ENCODE measurements around the gene FURIN. TPM values are rescaled to one million over a fixed set of nuclear protein-coding genes. Genes with fewer than 3 reads are reported as not detected.
"Not testable (repeated sequence)": the region's sequence is repeated elsewhere in the genome, so short reads cannot be mapped to it uniquely, and the experiment has no call there.

Gene FURIN
- total RNA-seq, 1 experiment from 2014 or later, result 62.0 TPM

- no TSS peak for BruUV-seq (replicated peaks)
- TF ChIP-seq TCF7L2 (IDR thresholded peaks at IDR 0.05; ENCODE audit: low read depth, low read length), result no peak
- no peak for TF ChIP-seq POLR2AphosphoS5 (IDR thresholded peaks at IDR 0.05; ENCODE audit: low read depth, low read length)
- TF ChIP-seq SIN3A (IDR thresholded peaks at IDR 0.05; ENCODE audit: borderline replicate concordance, insufficient read depth, low read depth, low read length), result no peak
- TF ChIP-seq, protein P1, sequence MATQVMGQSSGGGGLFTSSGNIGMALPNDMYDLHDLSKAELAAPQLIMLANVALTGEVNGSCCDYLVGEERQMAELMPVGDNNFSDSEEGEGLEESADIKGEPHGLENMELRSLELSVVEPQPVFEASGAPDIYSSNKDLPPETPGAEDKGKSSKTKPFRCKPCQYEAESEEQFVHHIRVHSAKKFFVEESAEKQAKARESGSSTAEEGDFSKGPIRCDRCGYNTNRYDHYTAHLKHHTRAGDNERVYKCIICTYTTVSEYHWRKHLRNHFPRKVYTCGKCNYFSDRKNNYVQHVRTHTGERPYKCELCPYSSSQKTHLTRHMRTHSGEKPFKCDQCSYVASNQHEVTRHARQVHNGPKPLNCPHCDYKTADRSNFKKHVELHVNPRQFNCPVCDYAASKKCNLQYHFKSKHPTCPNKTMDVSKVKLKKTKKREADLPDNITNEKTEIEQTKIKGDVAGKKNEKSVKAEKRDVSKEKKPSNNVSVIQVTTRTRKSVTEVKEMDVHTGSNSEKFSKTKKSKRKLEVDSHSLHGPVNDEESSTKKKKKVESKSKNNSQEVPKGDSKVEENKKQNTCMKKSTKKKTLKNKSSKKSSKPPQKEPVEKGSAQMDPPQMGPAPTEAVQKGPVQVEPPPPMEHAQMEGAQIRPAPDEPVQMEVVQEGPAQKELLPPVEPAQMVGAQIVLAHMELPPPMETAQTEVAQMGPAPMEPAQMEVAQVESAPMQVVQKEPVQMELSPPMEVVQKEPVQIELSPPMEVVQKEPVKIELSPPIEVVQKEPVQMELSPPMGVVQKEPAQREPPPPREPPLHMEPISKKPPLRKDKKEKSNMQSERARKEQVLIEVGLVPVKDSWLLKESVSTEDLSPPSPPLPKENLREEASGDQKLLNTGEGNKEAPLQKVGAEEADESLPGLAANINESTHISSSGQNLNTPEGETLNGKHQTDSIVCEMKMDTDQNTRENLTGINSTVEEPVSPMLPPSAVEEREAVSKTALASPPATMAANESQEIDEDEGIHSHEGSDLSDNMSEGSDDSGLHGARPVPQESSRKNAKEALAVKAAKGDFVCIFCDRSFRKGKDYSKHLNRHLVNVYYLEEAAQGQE (IDR thresholded peaks at IDR 0.05; ENCODE audit: insufficient read depth in 1 of 2, low read depth in 2 of 2, low read length in 1 of 2), result no peak
- TF ChIP-seq CTCF (IDR thresholded peaks at IDR 0.05), result no peak
- H3K4me3 ChIP-seq (ENCODE audit: low read depth in 2 of 2, low read length in 2 of 2), result no peak overlapping the region
- H3K4me1 ChIP-seq (ENCODE audit: control insufficient read depth, insufficient read depth, low read length), result no peaks in the 10 kb centered on the region
- in situ Hi-C loops (cut with HindIII; ENCODE audit: low pct_unique_long_range_greater_than_20kb, low sequenced_read_pairs), result no loop called here
- H3K27me3 ChIP-seq (ENCODE audit: control insufficient read depth, insufficient read depth, low read length), result no peaks in the 10 kb centered on the region
- intact Hi-C loops (cut with micrococcal nuclease; ENCODE audit: unreplicated experiment), result no loop called here
- H3K36me3 ChIP-seq (ENCODE audit: control insufficient read depth, insufficient read depth, low read length), result peaks cover 2% of the 10 kb centered on the region; the same call in 1 of the 2 replicates
- ChIA-PET CTCF (interaction anchor here (0.6 kb wide), 1 partner anchor 117 kb away, joined by 4 read pairs; no protein-coding TSS in a partner anchor), POLR2A (no interaction called here)
- no peaks in the 10 kb centered on the region for H3K9me3 ChIP-seq (ENCODE audit: control insufficient read depth, insufficient read depth, low read depth, low read length)
- no peak for ATAC-seq
- no peak for DNase-seq (ENCODE audit: low read depth, low spot score)
- H3K27ac ChIP-seq (ENCODE audit: low read length), result no peak overlapping the region
Observed at GRCh38 chr15:90921887-90922286, 53.5 kb downstream of the FURIN start.

DNA sequence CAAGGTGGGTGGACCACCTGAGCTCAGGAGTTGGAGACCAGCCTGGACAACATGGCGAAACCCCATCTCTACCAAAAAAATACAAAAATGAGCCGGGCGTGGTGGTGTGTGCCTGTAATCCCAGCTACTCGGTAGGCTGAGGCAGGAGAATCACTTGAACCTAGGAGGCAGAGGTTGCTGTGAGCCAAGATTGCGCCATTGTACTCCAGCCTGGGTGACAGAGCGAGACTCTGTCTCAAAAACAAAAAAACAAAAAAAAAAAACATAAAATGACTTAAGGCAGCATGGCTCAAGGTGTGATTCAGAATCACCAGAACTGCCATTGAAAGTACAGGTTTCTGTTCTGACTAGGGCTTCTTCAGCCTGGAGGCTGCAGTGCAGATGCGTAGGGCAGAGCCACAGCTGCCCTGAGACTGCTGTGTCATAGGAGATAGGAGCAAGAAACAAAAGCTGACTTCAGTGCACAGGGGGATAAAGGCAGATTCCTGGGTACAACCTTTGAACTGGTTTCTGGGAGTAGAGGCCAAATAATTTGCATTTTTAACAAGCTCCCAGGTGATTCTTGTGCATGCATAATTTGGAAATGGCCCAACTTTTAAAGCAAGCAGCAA lies 54.4 kb downstream of the FURIN start:
- H3K9me3 ChIP-seq (ENCODE audit: control insufficient read depth, insufficient read depth, low read depth, low read length); H3K27ac ChIP-seq (ENCODE audit: low read length); H3K27me3 ChIP-seq (ENCODE audit: control insufficient read depth, insufficient read depth, low read length); H3K4me1 ChIP-seq (ENCODE audit: control insufficient read depth, insufficient read depth, low read length); ATAC-seq; H3K4me3 ChIP-seq (ENCODE audit: low read depth in 2 of 2, low read length in 2 of 2); DNase-seq (ENCODE audit: low read depth, low spot score); intact Hi-C loops (cut with micrococcal nuclease; ENCODE audit: unreplicated experiment); H3K36me3 ChIP-seq (ENCODE audit: control insufficient read depth, insufficient read depth, low read length); CTCF ChIA-PET; BruUV-seq (replicated peaks); in situ Hi-C loops (cut with HindIII; ENCODE audit: low pct_unique_long_range_greater_than_20kb, low sequenced_read_pairs): not testable (repeated sequence)
- POLR2A ChIA-PET, result interaction anchor here (0.7 kb wide), 2 partner anchors 270 to 1741 kb away, joined by 4 to 5 read pairs; no protein-coding TSS in a partner anchor

DNA sequence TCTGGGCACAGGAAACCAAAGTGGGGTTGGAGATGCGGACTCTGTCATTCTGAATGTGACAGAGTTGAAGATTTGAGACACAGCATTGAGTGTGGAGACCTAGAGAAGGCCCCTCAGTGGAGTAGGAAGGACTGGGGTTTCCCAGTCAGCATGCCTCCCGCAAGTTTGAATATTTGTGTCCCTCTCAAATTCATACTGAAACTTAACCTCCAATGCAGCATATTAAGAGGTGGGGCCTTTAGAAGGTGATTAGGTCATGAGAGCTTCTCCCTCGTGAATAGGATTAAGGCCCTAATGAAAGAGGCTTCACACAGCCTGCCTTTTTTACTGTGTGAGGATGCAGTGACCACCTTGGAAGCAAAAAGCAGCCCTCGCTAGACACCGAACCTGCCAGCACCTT lies 56.0 kb downstream of the FURIN start:
- Histone ChIP-seq H3K27me3 (ENCODE audit: control insufficient read depth, insufficient read depth, low read length) (no peaks in the 10 kb centered on the region), H3K9me3 (ENCODE audit: control insufficient read depth, insufficient read depth, low read depth, low read length) (no peaks in the 10 kb centered on the region), H3K4me3 (ENCODE audit: low read depth in 2 of 2, low read length in 2 of 2) (no peak overlapping the region), H3K27ac (ENCODE audit: low read length) (no peak overlapping the region), H3K4me1 (ENCODE audit: control insufficient read depth, insufficient read depth, low read length) (peaks cover 3% of the 10 kb centered on the region; the same call in 1 of the 2 replicates), H3K36me3 (ENCODE audit: control insufficient read depth, insufficient read depth, low read length) (peaks cover 2% of the 10 kb centered on the region; the same call in 1 of the 2 replicates)
- CTCF ChIA-PET, result no interaction called here
- POLR2A ChIA-PET, result no interaction called here
- intact Hi-C loops (cut with micrococcal nuclease; ENCODE audit: unreplicated experiment), result no loop called here
- TF ChIP-seq, protein P1 (IDR thresholded peaks at IDR 0.05; ENCODE audit: insufficient read depth in 1 of 2, low read depth in 2 of 2, low read length in 1 of 2), result no peak
- no peak for TF ChIP-seq CTCF (IDR thresholded peaks at IDR 0.05)
- TF ChIP-seq TCF7L2 (IDR thresholded peaks at IDR 0.05; ENCODE audit: low read depth, low read length), result no peak
- no peak for TF ChIP-seq POLR2AphosphoS5 (IDR thresholded peaks at IDR 0.05; ENCODE audit: low read depth, low read length)
- TF ChIP-seq SIN3A (IDR thresholded peaks at IDR 0.05; ENCODE audit: borderline replicate concordance, insufficient read depth, low read depth, low read length), result no peak
- ATAC-seq, result no peak
- no TSS peak for BruUV-seq (replicated peaks)
- DNase-seq (ENCODE audit: low read depth, low spot score), result no peak
- in situ Hi-C loops (cut with HindIII; ENCODE audit: low pct_unique_long_range_greater_than_20kb, low sequenced_read_pairs), result no loop called here
